PC-9 (cell line): Measurements from ENCODE around the gene CDK5RAP3. TPM values are rescaled to one million over a fixed set of nuclear protein-coding genes. Genes with fewer than 3 reads are reported as not detected.
A peak's percentile ranks its signal among the peaks of the same experiment; 100 is the strongest.

Experiments used
- BruUV-seq: library from RNA; stranded (reverse); fragments of 400-500 nt; replicated peaks from 2 replicates; lab custom pipeline; 2021; lab: Mats Ljungman, UMichigan
- CTCF ChIA-PET: fragments of 300-600 bp; sonication (Branson Sonifier 250); formaldehyde crosslinking; loops from one replicate; lab custom pipeline; 2022; ENCODE audit warnings: antibody characterized with exemption; lab: Charles Lee
- POLR2A ChIA-PET: fragments of 300-600 bp; sonication (Branson Sonifier 250); formaldehyde crosslinking; loops from one replicate; lab custom pipeline; 2022; ENCODE audit warnings: antibody characterized with exemption; ENCODE audit not compliant: unreplicated experiment; lab: Charles Lee
- DNase-seq, 2 experiments: peaks; one replicate each; pipeline versions ENCODE4 v3.0.0 to v3.0.0-alpha.2; 2015 to 2022; ENCODE audit warnings: mixed read lengths in 1 of 2
- H2AFZ ChIP-seq: fragments of 200-600 bp; sonication (generic); 2 replicates; pipeline ENCODE4 v1.8.1; 2017; ENCODE audit warnings: antibody characterized with exemption
- H3F3A ChIP-seq: fragments of 200-600 bp; sonication (generic); 2 replicates; pipeline ENCODE4 v1.8.1; 2017; ENCODE audit warnings: antibody characterized with exemption, mild to moderate bottlenecking, low read depth; ENCODE audit not compliant: insufficient read depth
- H3K27ac ChIP-seq: fragments of 200-600 bp; sonication (generic); 2 replicates; pipeline ENCODE4 v1.6.1; 2016; ENCODE audit warnings: mixed run types
- H3K27me3 ChIP-seq: fragments of 200-600 bp; sonication (generic); 2 replicates; pipeline ENCODE4 v1.6.1; 2016; ENCODE audit warnings: low read depth, mixed run types; ENCODE audit not compliant: insufficient read depth
- H3K36me3 ChIP-seq: fragments of 200-600 bp; sonication (generic); 2 replicates; pipeline ENCODE4 v1.6.1; 2016; ENCODE audit warnings: low read depth, mixed run types
- H3K4me1 ChIP-seq: fragments of 200-600 bp; sonication (generic); replicated peaks from 2 replicates; pipeline ENCODE4 v1.6.1; 2016; ENCODE audit warnings: mixed run types; ENCODE audit not compliant: insufficient read depth
- H3K4me2 ChIP-seq: fragments of 200-600 bp; sonication (generic); 2 replicates; pipeline ENCODE4 v1.6.1; 2017; ENCODE audit warnings: mixed run types
- H3K4me3 ChIP-seq: fragments of 200-600 bp; sonication (generic); 2 replicates; pipeline ENCODE4 v1.6.1; 2016; ENCODE audit warnings: mixed run types
- H3K79me2 ChIP-seq: fragments of 200-600 bp; sonication (generic); 2 replicates; pipeline ENCODE4 v1.6.1; 2017; ENCODE audit warnings: low read depth, mixed run types
- H3K9me2 ChIP-seq: fragments of 200-600 bp; sonication (generic); 2 replicates; pipeline ENCODE4 v1.8.1; 2017; ENCODE audit warnings: mild to moderate bottlenecking; ENCODE audit not compliant: insufficient read depth
- H3K9me3 ChIP-seq: fragments of 200-600 bp; sonication (generic); 2 replicates; pipeline ENCODE4 v1.8.1; 2016; ENCODE audit warnings: low read depth; ENCODE audit not compliant: insufficient read depth
- H4K20me1 ChIP-seq: fragments of 200-600 bp; sonication (generic); 2 replicates; pipeline ENCODE4 v1.8.1; 2017; ENCODE audit not compliant: insufficient read depth
- CTCF ChIP-seq: fragments of 200-600 bp; sonication (generic); conservative IDR thresholded peaks from 2 replicates; pipeline ENCODE4 v1.6.1; 2017; ENCODE audit warnings: mixed run types, antibody characterized with exemption, mild to moderate bottlenecking, moderate library complexity
- EZH2 ChIP-seq: fragments of 200-600 bp; sonication (generic); IDR thresholded peaks from 2 replicates; pipeline ENCODE4 v1.8.0; 2017; ENCODE audit warnings: antibody characterized with exemption, low read depth
- intact Hi-C: fragments of 100-400 bp; cut with micrococcal nuclease; formaldehyde crosslinking; loops from one replicate; pipeline ENCODE4 v1.10.0; 2022; ENCODE audit not compliant: unreplicated experiment
- total RNA-seq: library from RNA; stranded (reverse); gene quantifications from 2 replicates; pipeline ENCODE4 v1.2.3, GENCODE V29; 2021

The CDK5RAP3 gene
- total RNA-seq, 1 experiment from 2014 or later: 147 TPM

- no peak overlapping the region for H2AFZ ChIP-seq
- peaks cover 25% of the 10 kb centered on the region; the same call in 1 of the 2 replicates for H3K79me2 ChIP-seq
- DNase-seq: no peak
- H3K4me1 ChIP-seq: peaks cover 57% of the 10 kb centered on the region
- no peak for TF ChIP-seq EZH2
- H3K9me3 ChIP-seq: no peaks in the 10 kb centered on the region
- peak overlapping the region; percentile 48; the same call in 1 of the 2 replicates for H3K4me3 ChIP-seq
- H3K27ac ChIP-seq: peak overlapping the region; percentile 88
- H3K4me2 ChIP-seq: peak overlapping the region; percentile 88
- no peaks in the 10 kb centered on the region for H3K36me3 ChIP-seq
- no peaks in the 10 kb centered on the region for H3K9me2 ChIP-seq
- POLR2A ChIA-PET: interaction anchor here (0.5 kb wide), 2 partner anchors 9 to 61 kb away, joined by 6 to 25 read pairs; no protein-coding TSS in a partner anchor
- no peaks in the 10 kb centered on the region for H3K27me3 ChIP-seq
- H4K20me1 ChIP-seq: no peaks in the 10 kb centered on the region
- BruUV-seq: TSS peak; percentile 29
- intact Hi-C loops: no loop called here
- CTCF ChIA-PET: interaction anchor here (0.7 kb wide), 1 partner anchor 44 kb away, joined by 3 read pairs; no protein-coding TSS in a partner anchor
- peaks cover 24% of the 10 kb centered on the region; the same call in 1 of the 2 replicates for H3F3A ChIP-seq
Observed at GRCh38 chr17:47955497-47956461, 15.1 kb upstream of the CDK5RAP3 start.

- no peaks in the 10 kb centered on the region for H3K27me3 ChIP-seq
- peak overlapping the region; percentile 48 for H3K4me3 ChIP-seq
- no peaks in the 10 kb centered on the region for H3K36me3 ChIP-seq
- DNase-seq: peak in 1 of 2 experiments; percentile 64
- H3K9me2 ChIP-seq: no peaks in the 10 kb centered on the region
- H3K9me3 ChIP-seq: no peaks in the 10 kb centered on the region
- peaks cover 62% of the 10 kb centered on the region for H3K4me1 ChIP-seq
- no peaks in the 10 kb centered on the region for H4K20me1 ChIP-seq
- H3K4me2 ChIP-seq: peak overlapping the region; percentile 88
- H3K79me2 ChIP-seq: peaks cover 25% of the 10 kb centered on the region; the same call in 1 of the 2 replicates
- no TSS peak for BruUV-seq
- peaks cover 24% of the 10 kb centered on the region; the same call in 1 of the 2 replicates for H3F3A ChIP-seq
- CTCF ChIA-PET: interaction anchor here (0.5 to 1.2 kb wide), 5 partner anchors 7 to 42 kb away, joined by 3 to 8 read pairs (median 4); partner anchors contain the start of gene CDK5RAP3
- POLR2A ChIA-PET: interaction anchor here (0.5 to 1.1 kb wide), 5 partner anchors 10 to 1690 kb away, joined by 4 to 24 read pairs (median 7); no protein-coding TSS in a partner anchor
- intact Hi-C loops: no loop called here
- H3K27ac ChIP-seq: peak overlapping the region; percentile 88
- H2AFZ ChIP-seq: no peak overlapping the region
- TF ChIP-seq EZH2: no peak
- no peak for TF ChIP-seq CTCF
Observed at GRCh38 chr17:47956791-47957590, 13.9 kb upstream of the CDK5RAP3 start.

GRCh38 chr17:47957591-47958490, 13.1 kb upstream of the CDK5RAP3 start, which contains the start of gene PRR15L:
TSS of gene PRR15L (minus strand) at chr17:47957883. CDS start at chr17:47953234, 4,649 bp downstream.
- TF ChIP-seq EZH2: no peak
- no peak for TF ChIP-seq CTCF
- Histone ChIP-seq H3K79me2 (peaks cover 25% of the 10 kb centered on the region; the same call in 1 of the 2 replicates), H3K9me2 (no peaks in the 10 kb centered on the region), H3K36me3 (no peaks in the 10 kb centered on the region), H3K27ac (peak within 1 kb of the TSS; percentile 88), H2AFZ (no peak within 1 kb of the TSS), H3K9me3 (no peaks in the 10 kb centered on the region), H3K27me3 (no peaks in the 10 kb centered on the region), H3K4me1 (peaks cover 62% of the 10 kb centered on the region), H3K4me3 (peak within 1 kb of the TSS; percentile 48), H3K4me2 (peak within 1 kb of the TSS; percentile 88), H4K20me1 (no peaks in the 10 kb centered on the region), H3F3A (peaks cover 24% of the 10 kb centered on the region; the same call in 1 of the 2 replicates)
- CTCF ChIA-PET: interaction anchor here (0.7 to 1.2 kb wide), 4 partner anchors 8 to 768 kb away, joined by 3 to 6 read pairs (median 4); partner anchors contain the start of gene CDK5RAP3
- BruUV-seq: no TSS peak
- POLR2A ChIA-PET: interaction anchor here (0.5 to 1.1 kb wide), 5 partner anchors 11 to 1689 kb away, joined by 4 to 24 read pairs (median 7); partner anchors contain the start of gene NFE2L1
- peak; percentile 76 to 93 for DNase-seq
- intact Hi-C loops: no loop called here
